ENCODE measurements around the gene PHF5A.

Gene PHF5A

DNA sequence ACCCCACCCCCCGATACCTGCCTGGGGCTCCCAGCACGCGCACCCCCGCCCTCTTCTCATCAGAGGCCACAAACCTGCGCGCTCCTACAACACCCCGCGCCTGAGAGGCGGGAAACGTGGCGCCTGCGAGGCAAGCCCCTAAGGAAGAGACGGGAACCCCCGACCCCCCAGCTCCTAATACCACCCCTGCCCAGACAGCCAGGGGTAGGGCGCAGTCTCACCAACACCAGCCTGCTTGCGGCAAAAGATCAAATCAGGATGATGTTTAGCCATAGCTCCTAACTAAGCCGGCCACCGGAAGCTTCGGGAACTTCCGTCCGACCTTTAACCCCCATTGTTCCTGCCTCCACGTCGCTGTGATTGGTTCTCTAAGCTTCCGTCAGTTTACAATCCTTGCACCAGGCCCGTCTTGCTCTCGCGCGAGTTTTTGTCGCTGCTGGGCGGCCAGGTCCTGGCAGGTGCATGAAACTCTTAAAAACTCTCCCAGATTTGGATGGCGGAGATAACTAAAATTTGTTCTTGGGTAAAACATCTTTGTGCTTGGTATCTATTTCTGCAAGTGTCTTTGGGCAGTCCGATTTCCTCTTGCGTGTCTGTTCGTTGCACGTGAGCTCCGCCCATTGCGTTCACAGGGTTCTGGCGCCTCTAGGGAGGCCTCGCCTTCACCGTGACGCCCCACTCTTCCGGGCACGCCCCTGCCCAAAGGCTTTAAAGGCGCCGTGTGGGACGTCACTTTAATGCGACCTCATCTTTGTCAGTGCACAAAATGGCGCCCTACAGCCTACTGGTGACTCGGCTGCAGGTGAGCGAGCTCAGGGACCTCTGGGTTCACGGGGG is at the start of gene PHF5A, which contains the start of gene ACO2:
Gene PHF5A, minus strand, starts transcription at position 312 of the 837 bp plus-strand sequence. Its CDS starts 39 bp downstream, at position 273.
Gene ACO2, plus strand, starts transcription at position 737 of the 837 bp plus-strand sequence. Its CDS starts 30 bp downstream, at position 767.
- peak; percentile 97 to 98 for DNase-seq (ENCODE audit: low read depth in 2 of 2)

DNA sequence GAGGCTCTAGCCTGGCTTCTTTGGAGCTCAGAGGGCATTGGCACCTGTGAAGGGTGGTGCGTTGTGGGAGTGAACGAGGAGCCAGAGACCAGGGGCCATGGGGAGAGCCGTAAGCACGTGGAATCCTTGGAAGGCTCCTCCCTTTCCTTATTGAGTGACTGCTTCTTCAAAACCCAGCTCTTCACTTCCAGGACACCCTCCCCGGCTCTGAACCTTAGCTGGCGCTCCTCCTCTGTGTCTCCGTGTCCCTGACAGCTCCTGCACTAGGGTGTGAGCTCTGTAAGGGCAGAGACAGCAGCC is 49.5 kb upstream of the PHF5A start:
- DNase-seq (ENCODE audit: low read depth in 2 of 2), result no peak

- DNase-seq (ENCODE audit: low read depth in 2 of 2), result no peak
Measured at GRCh38 chr22:41517172-41518047, 48.9 kb upstream of the PHF5A start.

DNA sequence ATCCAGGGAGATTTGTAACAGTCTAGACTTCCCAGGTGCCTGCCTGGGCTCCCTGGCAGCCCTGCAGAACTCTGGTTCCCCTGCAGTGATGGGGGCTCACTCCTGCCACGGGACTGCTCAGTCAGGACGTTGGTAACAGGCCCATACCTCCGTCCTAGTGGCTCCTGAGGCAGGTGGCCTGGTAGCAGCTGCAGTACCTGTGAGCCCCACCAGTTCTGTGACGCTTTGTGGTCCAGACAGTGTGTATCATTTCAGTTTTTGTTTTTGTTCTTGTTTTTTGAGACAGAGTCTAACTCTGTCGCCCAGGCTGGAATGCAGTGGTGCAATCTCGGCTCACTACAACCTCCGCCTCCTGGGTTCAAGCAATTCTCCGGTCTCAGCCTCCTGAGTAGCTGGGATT is 48.0 kb upstream of the PHF5A start:
- no peak for DNase-seq (ENCODE audit: low read depth in 2 of 2)

DNA sequence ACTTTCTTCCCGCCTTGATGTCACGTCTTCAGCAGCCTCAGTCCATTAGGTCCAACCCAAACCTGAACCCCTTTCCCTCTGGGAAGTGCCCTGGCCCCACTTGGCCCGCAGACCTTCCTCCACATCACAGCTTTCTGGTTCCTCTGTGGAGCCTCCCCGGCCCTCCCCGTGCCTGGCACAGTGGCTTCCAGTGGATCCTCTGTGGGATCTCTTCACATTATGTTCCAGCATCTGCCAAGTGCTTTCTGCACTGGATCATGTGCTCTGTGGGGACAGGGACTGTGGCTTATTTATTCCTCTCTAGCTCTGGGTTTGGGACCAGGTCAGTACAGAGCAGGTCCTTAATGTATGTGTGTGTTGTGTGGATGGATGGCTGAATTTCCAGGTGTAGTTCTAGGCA is 44.9 kb upstream of the PHF5A start:
- DNase-seq (ENCODE audit: low read depth in 2 of 2), result no peak

DNA sequence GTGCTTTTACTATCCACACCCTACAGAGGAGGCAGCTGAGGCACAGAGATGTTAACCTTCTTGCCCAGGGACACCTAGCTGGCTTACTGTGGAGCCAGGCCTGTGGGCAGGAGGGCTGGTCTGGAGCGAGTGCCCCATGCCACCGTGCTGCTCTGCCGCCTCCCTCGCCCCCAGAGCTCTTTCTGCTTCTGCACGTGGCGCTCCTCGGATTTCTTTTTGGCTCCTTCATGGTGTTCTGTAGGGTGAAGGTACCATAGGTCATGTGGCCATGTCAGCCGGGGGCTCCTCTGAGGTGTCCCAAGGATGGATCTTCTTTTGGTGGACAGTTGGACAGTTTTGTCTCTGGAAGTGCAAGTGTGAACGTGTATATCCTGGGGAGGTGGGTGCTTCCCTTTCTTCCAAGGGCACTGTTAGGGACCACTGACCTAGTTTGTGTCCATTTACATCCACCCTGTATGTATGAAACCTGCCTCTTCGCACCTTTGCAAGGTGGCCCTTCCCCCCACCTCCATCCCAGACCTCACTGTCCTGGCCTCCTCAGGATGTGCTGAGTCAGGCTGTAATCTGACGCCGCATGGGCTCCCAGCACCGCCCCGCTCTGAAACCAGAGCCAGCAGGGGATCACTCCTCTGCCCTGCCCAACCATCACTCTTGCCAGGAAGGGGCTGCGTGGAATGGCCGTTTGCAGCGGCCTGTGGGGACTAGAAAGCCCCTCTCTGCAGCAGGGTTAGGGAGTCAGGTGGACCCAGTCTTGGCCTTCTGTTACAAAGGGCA is 44.1 kb upstream of the PHF5A start:
- no peak for DNase-seq (ENCODE audit: low read depth in 2 of 2)

DNA sequence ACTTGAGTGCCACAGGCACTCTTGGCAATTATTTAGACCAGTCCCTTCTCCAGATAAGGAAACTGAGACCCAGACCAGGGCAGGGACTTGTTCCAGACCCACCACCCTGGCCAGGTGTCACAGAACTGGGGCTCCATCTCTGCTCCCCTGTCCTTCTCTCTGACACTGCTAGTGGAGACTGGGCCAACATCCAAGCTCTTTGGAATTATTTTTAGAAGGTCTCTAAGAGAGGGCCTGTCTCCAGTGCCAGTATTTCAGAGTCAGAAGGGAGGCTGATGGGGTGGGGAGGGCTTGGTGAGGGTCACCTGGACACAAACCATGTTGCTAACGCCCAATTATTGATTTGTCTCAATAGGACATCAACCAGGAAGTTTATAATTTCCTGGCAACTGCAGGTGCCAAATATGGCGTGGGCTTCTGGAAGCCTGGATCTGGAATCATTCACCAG is 43.1 kb upstream of the PHF5A start:
- DNase-seq (ENCODE audit: low read depth in 2 of 2), result no peak

DNA sequence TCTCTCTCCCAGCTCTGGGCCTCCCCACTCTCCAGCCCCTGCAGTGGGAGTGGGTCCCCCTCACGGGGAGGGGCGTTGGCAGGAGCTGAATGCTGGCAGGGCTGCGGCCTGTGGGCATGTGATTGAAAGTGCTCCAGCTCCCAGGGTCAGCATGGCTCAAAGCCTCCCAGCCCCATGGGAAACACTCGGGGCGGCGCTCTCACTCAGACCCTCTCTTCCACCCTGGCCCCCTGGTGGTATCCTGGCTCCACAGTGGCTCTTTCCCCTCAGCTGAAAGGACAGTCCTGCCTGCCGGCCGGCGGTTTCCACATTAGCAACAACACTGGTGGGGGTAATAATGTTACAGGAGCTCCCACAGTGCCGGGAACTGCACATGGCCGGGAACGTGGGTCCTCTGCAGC is 40.3 kb upstream of the PHF5A start:
- no peak for DNase-seq (ENCODE audit: low read depth in 2 of 2)

DNA sequence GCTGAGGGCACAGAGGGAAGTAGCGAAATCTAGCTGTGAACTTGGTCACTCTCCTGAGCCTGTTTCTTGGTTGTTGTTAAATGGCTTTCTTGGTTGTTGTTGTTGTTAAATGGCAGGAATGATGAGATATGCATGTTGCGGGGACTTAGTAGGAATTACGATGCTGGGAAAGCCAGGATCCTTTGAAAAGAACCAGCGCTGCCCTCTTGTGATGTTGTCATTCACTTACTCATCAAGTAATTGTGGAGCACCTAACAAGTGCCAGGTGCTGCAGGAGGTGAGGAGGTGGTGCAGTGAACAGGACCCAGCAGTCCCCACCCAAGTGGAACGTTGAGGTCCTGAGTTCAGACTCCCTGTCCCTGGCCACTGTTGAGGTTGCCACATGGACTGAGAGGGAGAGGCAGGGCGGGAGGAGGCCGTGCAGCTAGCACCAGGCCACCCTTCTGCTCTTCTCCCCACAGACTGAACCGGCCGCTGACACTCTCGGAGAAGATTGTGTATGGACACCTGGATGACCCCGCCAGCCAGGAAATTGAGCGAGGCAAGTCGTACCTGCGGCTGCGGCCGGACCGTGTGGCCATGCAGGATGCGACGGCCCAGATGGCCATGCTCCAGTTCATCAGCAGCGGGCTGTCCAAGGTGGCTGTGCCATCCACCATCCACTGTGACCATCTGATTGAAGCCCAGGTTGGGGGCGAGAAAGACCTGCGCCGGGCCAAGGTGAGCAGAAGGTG is 39.0 kb upstream of the PHF5A start:
- no peak for DNase-seq (ENCODE audit: low read depth in 2 of 2)

DNA sequence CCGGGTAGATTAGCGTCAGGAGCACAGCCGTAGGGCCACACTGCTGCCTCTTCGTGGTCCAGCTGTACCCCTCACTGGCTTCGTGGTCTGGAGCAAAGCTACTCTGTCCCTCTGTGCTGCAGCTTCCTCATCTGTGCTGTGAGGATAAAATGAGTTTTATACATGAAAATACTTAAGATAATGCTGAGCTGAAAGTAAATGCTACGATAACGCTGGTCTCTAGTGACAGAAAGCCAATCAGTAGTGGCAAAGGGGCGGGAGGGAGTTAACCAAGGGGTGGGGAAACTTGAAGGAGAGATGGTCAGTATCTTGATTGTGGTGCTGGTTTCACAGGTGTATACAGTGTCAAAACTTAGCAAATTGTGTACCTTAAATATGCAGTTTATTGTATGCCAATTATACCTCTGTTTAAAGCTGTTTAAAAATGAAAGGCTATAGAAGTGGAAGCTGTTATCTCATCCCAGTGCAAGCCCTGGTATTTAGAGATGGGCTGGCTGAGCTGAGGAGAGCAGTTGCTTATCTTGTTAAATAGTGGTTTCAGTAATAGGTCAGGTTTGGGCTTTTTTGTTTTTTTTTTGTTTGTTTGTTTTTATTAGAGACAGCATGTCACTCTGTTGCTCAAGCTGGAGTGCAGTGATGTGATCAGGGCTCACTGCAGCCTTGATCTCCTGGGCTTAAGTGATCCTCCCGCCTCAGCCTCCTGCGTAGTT is 37.2 kb upstream of the PHF5A start:
- DNase-seq (ENCODE audit: low read depth in 2 of 2), result no peak

DNA sequence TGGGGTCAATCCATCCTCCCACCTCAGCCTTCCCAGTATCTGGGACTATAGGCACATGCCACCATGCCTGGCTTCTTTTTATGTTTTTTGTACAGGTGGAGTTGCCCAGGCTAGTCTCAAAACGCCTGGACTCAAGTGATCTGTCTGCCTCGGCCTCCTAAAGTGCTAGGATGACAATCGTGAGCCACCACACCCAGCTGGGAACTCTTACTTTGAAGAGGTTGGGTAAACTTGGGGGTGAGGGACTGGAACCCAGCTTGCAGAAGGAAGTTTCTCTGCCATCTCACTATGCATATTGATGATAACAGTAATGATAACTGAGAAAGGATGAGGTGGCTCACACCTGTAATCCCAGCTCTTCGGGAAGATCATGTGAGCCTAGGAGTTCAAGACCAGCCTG is 36.3 kb upstream of the PHF5A start:
- no peak for DNase-seq (ENCODE audit: low read depth in 2 of 2)

DNA sequence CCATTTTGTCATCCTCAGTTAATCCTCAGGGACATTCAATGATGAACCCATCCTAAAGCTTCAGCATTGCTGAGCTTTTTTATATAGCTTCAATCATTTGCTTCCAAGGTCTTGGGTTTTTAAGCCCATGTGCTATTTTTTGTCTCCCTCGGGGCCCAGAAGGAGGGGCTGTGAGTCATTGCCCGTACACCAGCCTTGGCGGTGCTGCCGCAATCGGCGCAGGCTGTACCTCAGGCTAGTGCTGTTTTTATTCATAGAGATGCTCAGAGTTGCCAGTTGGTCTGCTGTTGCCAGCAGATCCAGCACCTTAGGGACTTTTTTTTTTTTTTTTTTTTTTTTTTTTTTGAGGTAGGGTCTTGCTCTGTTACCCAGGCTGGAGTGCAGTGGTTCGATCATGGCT is 35.9 kb upstream of the PHF5A start:
- DNase-seq (ENCODE audit: low read depth in 2 of 2), result no peak

- DNase-seq (ENCODE audit: low read depth in 2 of 2), result no peak
Measured at GRCh38 chr22:41501209-41501608, 32.7 kb upstream of the PHF5A start.

DNA sequence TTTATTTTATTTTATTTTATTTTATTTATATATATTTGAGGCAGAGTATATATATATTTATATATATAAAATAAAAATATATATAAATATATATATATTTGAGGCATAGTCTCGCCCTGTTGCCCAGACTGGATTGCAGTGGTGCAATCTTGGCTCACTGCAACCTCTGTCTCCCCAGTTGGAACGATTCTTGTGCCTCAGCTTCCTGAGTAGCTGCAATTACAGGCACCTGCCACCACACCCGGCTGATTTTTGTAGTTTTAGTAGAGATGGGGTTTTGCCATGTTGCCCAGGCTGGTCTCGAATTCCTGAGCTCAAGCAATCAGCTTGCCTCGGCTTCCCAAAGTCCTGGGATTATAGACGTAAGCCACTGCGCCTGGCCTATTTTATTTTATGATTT is 31.8 kb upstream of the PHF5A start:
- no peak for DNase-seq (ENCODE audit: low read depth in 2 of 2)

DNA sequence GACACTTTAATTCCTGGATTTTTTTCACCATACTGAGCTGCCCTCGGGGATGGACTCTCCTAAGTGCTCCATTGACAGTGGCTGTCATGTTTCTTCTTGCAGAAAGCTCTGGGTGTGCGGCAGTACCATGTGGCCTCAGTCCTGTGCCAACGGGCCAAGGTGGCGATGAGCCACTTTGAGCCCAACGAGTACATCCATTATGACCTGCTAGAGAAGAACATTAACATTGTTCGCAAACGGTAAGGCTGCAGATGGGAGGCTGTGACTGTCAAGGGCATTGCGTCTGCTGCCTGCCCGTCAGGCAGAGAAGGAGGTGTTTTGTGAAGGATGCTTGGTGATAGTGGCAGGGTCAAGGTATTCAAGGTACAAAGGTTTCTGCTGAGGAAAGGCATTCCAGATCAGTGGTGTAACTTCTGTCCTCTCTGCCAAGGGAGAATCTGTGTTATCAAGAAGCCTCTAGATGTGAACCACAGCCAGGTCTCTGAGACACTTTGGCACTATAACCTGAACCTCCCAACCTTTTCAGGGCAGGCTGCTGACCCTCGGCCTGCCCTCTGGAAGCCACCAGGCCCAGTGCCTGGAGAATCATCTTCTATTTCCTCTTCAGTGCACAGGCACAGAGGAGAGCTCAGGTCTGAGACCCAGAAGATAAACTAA is 31.3 kb upstream of the PHF5A start:
- no peak for DNase-seq (ENCODE audit: low read depth in 2 of 2)

GRCh38 chr22:41498303-41498835 is 29.9 kb upstream of the PHF5A start:
- no peak for DNase-seq (ENCODE audit: low read depth in 2 of 2)

DNA sequence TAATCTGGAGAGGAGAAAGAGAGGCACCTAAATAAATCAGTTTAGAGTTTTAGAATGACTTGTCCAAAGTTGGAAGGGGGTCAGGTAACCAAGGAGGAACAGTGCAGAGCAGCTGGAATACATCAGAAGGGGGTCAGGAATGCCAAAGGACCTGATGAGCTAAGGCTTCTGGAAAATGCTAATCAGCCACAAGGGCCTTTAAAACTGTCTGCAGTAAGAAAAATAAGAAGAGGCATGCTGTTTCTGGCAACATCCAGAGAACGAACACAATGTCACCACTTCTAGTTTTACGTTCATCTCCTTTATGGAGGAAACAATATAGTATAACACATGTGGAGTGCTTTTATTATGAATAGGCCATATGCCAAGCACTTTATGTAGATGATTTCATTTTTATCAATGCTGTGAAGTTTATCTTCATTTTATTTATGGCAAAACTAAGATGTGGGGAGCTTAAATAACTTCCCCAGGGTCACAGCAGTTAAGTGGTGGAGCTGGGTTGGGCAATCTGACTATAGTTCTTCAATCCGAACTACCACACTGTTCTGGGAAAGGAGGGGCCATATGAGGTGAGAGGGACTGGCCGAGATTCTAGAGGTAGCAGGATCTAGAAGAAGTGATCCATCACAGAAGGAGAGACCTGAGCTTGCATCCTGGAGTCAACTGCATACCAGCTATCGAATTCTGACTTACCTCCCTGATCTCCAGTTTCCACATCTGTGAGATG is 23.0 kb upstream of the PHF5A start:
- no peak for DNase-seq (ENCODE audit: low read depth in 2 of 2)

GRCh38 chr22:41488596-41489385 is 20.3 kb upstream of the PHF5A start:
- DNase-seq (ENCODE audit: low read depth in 2 of 2), result no peak
